ENCODE data around the gene CLCN7. TPM values are rescaled to one million over a fixed set of nuclear protein-coding genes. Genes with fewer than 3 reads are reported as not detected.

CLCN7 gene
- total RNA-seq, 1 experiment from 2014 or later, result 70.0 TPM

DNA sequence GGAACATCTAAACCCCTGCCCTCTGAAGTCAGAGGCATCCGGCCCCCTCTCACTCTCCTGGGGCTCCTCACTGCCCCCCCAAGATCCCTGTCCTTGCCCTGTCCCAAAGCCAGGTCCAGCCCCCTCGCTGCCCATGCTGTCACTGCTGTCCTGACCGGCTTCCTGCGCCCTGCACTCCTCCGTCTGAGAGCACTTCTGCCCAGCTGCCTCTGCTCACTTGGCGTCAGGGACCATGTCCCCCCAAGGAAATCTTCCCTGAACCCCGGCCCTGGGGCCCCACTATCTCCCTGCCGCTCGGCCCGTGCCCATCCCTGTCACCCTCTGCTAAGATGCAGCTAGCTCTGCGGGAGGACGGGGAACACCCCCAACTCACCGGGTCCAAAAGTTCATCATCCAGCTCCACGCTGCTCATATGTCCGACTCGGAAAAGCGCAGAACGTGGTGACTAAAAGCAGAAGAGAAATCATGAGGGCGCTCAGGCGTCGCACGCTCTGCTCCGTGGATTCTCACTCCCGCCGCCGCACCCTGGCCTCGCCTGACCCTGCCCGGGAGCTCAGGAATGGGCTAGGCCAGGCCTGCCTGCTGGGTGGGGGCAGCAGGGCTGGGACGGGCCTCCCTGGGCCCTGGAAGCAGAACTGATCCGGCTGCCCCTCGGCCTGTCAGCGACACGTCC, 9.8 kb downstream of the CLCN7 start:
- peaks cover 2 to 16% (median 13%) of the 10 kb centered on the region in 3 experiments; a peak in 4 of 7 replicates for H3K36me3 Mint-ChIP-seq (ENCODE audit: insufficient read depth in 1 of 3, low read depth in 3 of 3)
- TF ChIP-seq, protein P1, sequence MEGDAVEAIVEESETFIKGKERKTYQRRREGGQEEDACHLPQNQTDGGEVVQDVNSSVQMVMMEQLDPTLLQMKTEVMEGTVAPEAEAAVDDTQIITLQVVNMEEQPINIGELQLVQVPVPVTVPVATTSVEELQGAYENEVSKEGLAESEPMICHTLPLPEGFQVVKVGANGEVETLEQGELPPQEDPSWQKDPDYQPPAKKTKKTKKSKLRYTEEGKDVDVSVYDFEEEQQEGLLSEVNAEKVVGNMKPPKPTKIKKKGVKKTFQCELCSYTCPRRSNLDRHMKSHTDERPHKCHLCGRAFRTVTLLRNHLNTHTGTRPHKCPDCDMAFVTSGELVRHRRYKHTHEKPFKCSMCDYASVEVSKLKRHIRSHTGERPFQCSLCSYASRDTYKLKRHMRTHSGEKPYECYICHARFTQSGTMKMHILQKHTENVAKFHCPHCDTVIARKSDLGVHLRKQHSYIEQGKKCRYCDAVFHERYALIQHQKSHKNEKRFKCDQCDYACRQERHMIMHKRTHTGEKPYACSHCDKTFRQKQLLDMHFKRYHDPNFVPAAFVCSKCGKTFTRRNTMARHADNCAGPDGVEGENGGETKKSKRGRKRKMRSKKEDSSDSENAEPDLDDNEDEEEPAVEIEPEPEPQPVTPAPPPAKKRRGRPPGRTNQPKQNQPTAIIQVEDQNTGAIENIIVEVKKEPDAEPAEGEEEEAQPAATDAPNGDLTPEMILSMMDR (conservative IDR thresholded peaks at IDR 0.05), result no peak
- Histone ChIP-seq H3K23me2 (ENCODE audit: insufficient read length, low read depth, low read length, poor library complexity, severe bottlenecking) (no peaks in the 10 kb centered on the region), H2AFZ (ENCODE audit: low read length) (no peak overlapping the region), H3K4ac (ENCODE audit: low read depth, low read length) (no peak overlapping the region), H2BK120ac (ENCODE audit: low read depth, low read length, poor library complexity, severe bottlenecking) (no peak overlapping the region), H2BK15ac (ENCODE audit: low read depth, low read length) (no peak overlapping the region), H3K79me2 (ENCODE audit: insufficient read depth, low read length) (peaks cover 8% of the 10 kb centered on the region; the same call in 1 of the 2 replicates), H3K4me2 (ENCODE audit: insufficient read depth, insufficient read length, low read length) (no peak overlapping the region), H3K27me3 (ENCODE audit: insufficient read depth, low read length) (no peaks in the 10 kb centered on the region), H3K9me3 (ENCODE audit: control insufficient read depth, low read depth, low read length) (no peaks in the 10 kb centered on the region), H2AK5ac (ENCODE audit: insufficient read length, low read length) (no peak overlapping the region), H3K9ac (ENCODE audit: extremely low read depth, insufficient read length, low read length) (no peak overlapping the region), H3K79me1 (ENCODE audit: insufficient read depth, low read depth, low read length, poor library complexity, severe bottlenecking) (peaks cover 4% of the 10 kb centered on the region), H2BK12ac (ENCODE audit: insufficient read length, low read depth, low read length) (no peak overlapping the region), H3K4me1 (ENCODE audit: insufficient read depth, low read length) (no peaks in the 10 kb centered on the region), H3K23ac (ENCODE audit: insufficient read length, low read depth, low read length) (no peak overlapping the region), H2BK5ac (ENCODE audit: insufficient read length, low read length) (no peak overlapping the region), H2BK20ac (ENCODE audit: low read depth, low read length, poor library complexity, severe bottlenecking) (no peak overlapping the region), H3T11ph (ENCODE audit: low read length) (no peak overlapping the region), H4K8ac (replicated peaks; ENCODE audit: insufficient read length, low read depth, low read length) (no peak overlapping the region), H4K5ac (ENCODE audit: insufficient read length, low read depth, low read length) (no peak overlapping the region), H4K91ac (ENCODE audit: insufficient read length, low read depth, low read length) (no peak overlapping the region), H3K18ac (ENCODE audit: insufficient read length, low read depth, low read length) (no peak overlapping the region), H3K14ac (ENCODE audit: insufficient read depth, low read length) (no peak overlapping the region), H4K20me1 (ENCODE audit: control insufficient read depth, insufficient read depth, insufficient read length) (no peaks in the 10 kb centered on the region), H3K27ac (ENCODE audit: insufficient read length, low read depth, low read length) (no peak overlapping the region), H3K56ac (ENCODE audit: insufficient read length, low read depth, low read length) (no peak overlapping the region)
- H3K9me3 Mint-ChIP-seq, result no peaks in the 10 kb centered on the region
- no peak for DNase-seq
- no peak overlapping the region; a peak in 1 of 5 replicates for H3K4me3 Mint-ChIP-seq
- H3K27ac Mint-ChIP-seq, result no peak overlapping the region; a peak in 2 of 7 replicates
- no peaks in the 10 kb centered on the region for H3K27me3 Mint-ChIP-seq (ENCODE audit: low read depth)
- no peaks in the 10 kb centered on the region for H3K4me1 Mint-ChIP-seq
- WGBS (ENCODE audit: extremely low coverage, insufficient read length, low lambda C conversion rate), result no CpG with 5 or more reads among the region's 33 CpGs
